HFF-Myc (cell line): ENCODE data around the gene ACBD3.
A peak's percentile ranks its signal among the peaks of the same experiment; 100 is the strongest.

Experiments
- DNase-seq: peaks from one replicate; pipeline ENCODE4 v3.0.0-alpha.2; 2011; ENCODE audit warnings: low read depth; ENCODE audit errors: extremely low read depth
- H3K4me3 ChIP-seq: replicated peaks from 2 replicates; pipeline ENCODE4 v1.5.1; 2011; ENCODE audit warnings: low read depth, mild to moderate bottlenecking, control low read depth, low read length
- TF ChIP-seq, protein P1 (sequence below): IDR thresholded peaks from 2 replicates; pipeline ENCODE4 v1.5.1; 2012; ENCODE audit warnings: mild to moderate bottlenecking, low read depth, low read length, control low read depth; ENCODE audit errors: missing control alignments

The ACBD3 gene

GRCh38 chr1:226187019-226187322 is 430 bp upstream of the ACBD3 start:
- DNase-seq: no peak
- H3K4me3 ChIP-seq: peak overlapping the region; percentile 69
- TF ChIP-seq, protein P1, sequence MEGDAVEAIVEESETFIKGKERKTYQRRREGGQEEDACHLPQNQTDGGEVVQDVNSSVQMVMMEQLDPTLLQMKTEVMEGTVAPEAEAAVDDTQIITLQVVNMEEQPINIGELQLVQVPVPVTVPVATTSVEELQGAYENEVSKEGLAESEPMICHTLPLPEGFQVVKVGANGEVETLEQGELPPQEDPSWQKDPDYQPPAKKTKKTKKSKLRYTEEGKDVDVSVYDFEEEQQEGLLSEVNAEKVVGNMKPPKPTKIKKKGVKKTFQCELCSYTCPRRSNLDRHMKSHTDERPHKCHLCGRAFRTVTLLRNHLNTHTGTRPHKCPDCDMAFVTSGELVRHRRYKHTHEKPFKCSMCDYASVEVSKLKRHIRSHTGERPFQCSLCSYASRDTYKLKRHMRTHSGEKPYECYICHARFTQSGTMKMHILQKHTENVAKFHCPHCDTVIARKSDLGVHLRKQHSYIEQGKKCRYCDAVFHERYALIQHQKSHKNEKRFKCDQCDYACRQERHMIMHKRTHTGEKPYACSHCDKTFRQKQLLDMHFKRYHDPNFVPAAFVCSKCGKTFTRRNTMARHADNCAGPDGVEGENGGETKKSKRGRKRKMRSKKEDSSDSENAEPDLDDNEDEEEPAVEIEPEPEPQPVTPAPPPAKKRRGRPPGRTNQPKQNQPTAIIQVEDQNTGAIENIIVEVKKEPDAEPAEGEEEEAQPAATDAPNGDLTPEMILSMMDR: no peak

DNA sequence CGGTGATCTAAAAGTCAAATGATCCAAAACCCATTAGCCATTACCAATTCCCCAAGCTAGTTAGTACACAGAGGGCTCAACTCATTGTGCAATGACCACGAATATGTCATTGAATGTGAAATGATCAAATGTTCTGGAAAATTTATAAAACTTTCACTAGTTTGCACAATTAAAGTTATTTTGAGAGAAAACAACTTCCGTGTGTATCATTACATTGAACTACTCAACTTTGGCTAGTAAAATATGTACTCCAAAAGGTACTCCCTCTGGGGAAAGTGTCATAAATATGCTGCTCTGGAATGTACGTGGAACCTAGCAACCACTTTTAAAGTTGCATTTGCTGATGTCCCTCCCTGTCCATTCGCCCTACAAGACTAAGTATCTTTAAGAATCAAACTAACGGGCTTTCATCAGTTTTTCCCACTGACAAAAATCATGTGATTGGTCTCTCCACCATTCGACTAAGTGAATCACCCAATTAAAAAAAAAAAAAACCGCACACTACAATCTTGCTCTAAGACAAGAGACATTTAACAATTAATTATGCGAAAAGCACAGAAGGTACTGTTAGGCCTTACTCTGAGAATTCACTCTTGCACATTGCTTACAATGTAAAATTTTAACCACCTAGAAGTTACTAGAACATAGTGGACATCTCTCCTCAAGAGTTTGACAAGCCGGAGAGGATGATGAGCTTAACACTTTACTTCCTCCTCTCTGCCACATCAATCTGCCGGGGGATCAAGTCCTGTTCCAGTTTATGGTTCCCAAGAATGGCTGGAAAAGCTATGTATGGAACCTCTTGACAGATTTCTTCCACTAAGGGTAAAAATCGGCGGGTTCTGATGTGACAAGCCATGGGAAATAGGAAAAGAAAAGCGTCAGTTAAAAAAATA is 1.2 kb downstream of the ACBD3 start:
- TF ChIP-seq, protein P1: no peak
- H3K4me3 ChIP-seq: peak overlapping the region; percentile 69
- DNase-seq: no peak

DNA sequence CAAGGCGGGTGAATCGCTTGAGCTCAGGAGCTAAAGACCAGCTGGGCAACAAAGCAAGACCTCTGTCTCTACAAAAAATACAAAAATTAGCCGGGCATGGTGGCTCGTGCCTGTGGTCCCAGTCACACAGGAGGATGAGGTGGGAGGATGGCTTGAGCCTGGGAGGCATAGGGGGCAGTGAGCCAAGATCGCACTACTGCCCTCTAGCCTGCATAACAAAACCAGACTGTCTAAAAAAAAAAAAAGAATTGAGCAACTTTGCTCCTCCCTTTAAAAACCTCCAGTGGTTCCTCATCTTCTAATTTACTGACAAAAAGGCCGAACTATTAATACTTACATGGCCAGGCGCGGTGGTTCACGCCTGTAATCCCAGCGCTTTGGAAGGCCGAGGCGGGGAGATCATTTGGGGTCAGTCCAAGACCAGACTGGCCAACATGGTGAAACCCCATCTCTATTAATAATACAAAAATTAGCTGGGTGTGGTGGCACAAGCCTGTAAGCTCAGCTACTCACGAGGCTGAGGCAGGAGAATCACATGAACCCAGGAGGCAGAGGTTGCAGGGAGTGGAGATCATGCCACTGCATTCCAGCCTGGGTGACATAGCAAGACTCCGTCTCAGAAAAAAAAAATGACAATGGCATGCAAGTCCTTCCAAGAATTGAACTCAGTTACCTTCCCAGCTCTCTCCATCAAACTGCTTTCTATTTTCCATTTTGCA is 4.4 kb downstream of the ACBD3 start:
- peak; percentile 29 for DNase-seq
- no peak overlapping the region for H3K4me3 ChIP-seq
- TF ChIP-seq, protein P1: peak; percentile 37

DNA sequence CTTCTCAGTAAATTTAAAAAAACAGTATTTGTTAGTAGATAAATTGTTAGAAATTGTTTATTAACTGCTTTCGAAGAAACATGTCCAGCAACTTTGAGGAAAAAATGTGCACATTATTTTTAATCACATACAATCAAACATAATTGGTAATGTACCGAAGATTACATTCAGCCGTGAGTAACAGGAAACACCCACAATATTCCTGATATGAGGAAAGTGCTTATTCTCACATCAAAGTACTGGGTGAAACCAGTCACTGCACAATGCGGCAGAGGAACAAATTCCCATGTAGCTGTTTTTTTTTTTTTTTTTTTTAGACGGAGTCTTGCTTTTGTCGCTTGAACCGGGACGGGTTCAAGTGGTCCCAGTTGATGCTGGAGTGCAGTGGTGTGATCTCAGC is 9.7 kb downstream of the ACBD3 start:
- H3K4me3 ChIP-seq: no peak overlapping the region
- no peak for DNase-seq
- TF ChIP-seq, protein P1: no peak

DNA sequence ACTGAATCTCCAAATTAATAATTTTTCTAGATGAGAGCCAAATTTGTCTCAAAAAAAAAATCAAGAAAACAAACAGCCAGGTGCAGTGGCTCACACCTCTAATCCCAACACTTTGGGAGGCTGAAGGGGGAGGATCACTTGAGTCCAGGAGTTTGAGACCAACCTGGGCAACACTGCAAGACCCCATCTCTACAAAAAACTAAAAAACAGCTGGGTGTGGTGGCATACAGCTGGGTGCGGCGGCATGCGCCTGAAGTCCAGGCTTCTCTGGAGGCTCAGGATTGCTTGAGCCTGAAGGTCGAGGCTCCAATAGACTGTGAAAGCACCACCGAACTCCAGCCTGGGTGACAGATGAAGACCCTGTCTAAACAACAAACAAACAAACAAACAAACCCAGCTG is 14.0 kb downstream of the ACBD3 start:
- no peak overlapping the region for H3K4me3 ChIP-seq
- TF ChIP-seq, protein P1: no peak
- no peak for DNase-seq

GRCh38 chr1:226166341-226166740 is 20.2 kb downstream of the ACBD3 start:
- no peak overlapping the region for H3K4me3 ChIP-seq
- no peak for DNase-seq
- TF ChIP-seq, protein P1: no peak
